ENCODE measurements around the gene CDCA3.

DNA sequence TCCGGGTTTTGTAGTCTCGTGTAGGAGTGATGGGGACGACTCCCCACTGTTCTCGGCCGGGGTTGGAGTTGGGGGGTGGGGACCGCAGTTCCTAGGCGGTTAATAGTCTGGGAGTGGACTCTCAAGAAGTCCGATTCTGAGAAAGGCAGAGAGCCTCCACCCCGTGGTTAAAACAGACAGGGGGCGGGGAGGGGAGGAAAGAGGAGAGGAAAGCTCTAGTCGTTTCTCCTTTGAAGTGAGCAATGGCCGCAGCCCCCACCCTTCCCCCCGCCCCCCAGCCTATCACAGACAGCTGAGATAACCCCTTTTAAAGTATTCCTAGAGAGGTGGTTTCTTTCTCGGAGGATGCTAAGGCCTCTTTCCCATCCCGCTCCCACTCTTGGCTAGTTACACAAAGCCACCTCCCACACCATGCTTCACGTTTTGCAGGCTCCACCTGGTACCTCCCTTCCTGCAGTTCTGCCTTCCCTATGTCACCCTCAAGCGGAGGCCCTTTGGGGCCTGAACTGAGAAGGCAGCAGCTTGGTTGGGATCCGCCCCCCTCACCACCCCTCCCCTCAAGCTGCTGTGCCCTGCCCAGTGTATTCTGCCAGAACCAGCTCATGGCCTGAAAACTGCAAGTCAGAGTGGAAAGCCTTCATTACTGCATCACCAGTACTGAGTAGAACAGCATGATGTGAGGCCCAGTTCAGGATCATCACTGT, 1.7 kb upstream of the CDCA3 start:
- TF ChIP-seq, protein P1, sequence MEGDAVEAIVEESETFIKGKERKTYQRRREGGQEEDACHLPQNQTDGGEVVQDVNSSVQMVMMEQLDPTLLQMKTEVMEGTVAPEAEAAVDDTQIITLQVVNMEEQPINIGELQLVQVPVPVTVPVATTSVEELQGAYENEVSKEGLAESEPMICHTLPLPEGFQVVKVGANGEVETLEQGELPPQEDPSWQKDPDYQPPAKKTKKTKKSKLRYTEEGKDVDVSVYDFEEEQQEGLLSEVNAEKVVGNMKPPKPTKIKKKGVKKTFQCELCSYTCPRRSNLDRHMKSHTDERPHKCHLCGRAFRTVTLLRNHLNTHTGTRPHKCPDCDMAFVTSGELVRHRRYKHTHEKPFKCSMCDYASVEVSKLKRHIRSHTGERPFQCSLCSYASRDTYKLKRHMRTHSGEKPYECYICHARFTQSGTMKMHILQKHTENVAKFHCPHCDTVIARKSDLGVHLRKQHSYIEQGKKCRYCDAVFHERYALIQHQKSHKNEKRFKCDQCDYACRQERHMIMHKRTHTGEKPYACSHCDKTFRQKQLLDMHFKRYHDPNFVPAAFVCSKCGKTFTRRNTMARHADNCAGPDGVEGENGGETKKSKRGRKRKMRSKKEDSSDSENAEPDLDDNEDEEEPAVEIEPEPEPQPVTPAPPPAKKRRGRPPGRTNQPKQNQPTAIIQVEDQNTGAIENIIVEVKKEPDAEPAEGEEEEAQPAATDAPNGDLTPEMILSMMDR (IDR thresholded peaks at IDR 0.05), result no peak
- TF ChIP-seq POLR2A (IDR thresholded peaks at IDR 0.05), result no peak
